Activated T-cell treated with anti-CD3 and anti-CD28 coated beads, Interleukin-2, amount 50 U/mL, for 24 hours (primary cell): ENCODE data around the gene PRR33.

Source experiments
- DNase-seq: peaks from one replicate; pipeline ENCODE4 v3.0.0-alpha.2; 2020
- H3K27ac Mint-ChIP-seq: 2 replicates; pipeline ENCODE4 v1.8.0; 2020; ENCODE audit warnings: mild to moderate bottlenecking, mixed read lengths
- H3K27me3 Mint-ChIP-seq: 2 replicates; pipeline ENCODE4 v1.8.0; 2020; ENCODE audit warnings: mixed read lengths
- H3K36me3 Mint-ChIP-seq: 2 replicates; pipeline ENCODE4 v1.8.0; 2020; ENCODE audit warnings: low read depth, mixed read lengths
- H3K4me1 Mint-ChIP-seq: 2 replicates; pipeline ENCODE4 v1.8.0; 2020; ENCODE audit warnings: low read depth, mixed read lengths
- H3K4me3 Mint-ChIP-seq: 2 replicates; pipeline ENCODE4 v1.8.0; 2020; ENCODE audit warnings: mild to moderate bottlenecking, moderate library complexity, mixed read lengths
- H3K9me3 Mint-ChIP-seq: 2 replicates; pipeline ENCODE4 v1.8.0; 2020; ENCODE audit warnings: mixed read lengths

PRR33 gene

GRCh38 chr11:1862588-1863351 is 28.9 kb downstream of the PRR33 start:
- no peak overlapping the region for H3K4me3 Mint-ChIP-seq
- no peak for DNase-seq
- H3K36me3 Mint-ChIP-seq, result peaks cover 13% of the 10 kb centered on the region
- no peaks in the 10 kb centered on the region for H3K9me3 Mint-ChIP-seq
- peak overlapping the region; percentile 66 for H3K27ac Mint-ChIP-seq
- H3K4me1 Mint-ChIP-seq, result peaks cover 36% of the 10 kb centered on the region
- no peaks in the 10 kb centered on the region for H3K27me3 Mint-ChIP-seq

GRCh38 chr11:1861435-1862411 is 30.0 kb downstream of the PRR33 start:
- Mint-ChIP-seq H3K27me3 (no peaks in the 10 kb centered on the region), H3K4me1 (peaks cover 36% of the 10 kb centered on the region), H3K36me3 (peaks cover 13% of the 10 kb centered on the region), H3K9me3 (no peaks in the 10 kb centered on the region), H3K27ac (no peak overlapping the region), H3K4me3 (no peak overlapping the region)
- no peak for DNase-seq

GRCh38 chr11:1860108-1860507 is 31.6 kb downstream of the PRR33 start:
- no peaks in the 10 kb centered on the region for H3K27me3 Mint-ChIP-seq
- peaks cover 12% of the 10 kb centered on the region for H3K36me3 Mint-ChIP-seq
- no peaks in the 10 kb centered on the region for H3K9me3 Mint-ChIP-seq
- H3K4me1 Mint-ChIP-seq, result peaks cover 35% of the 10 kb centered on the region
- no peak for DNase-seq
- no peak overlapping the region for H3K27ac Mint-ChIP-seq
- H3K4me3 Mint-ChIP-seq, result no peak overlapping the region

- H3K27me3 Mint-ChIP-seq, result no peaks in the 10 kb centered on the region
- peaks cover 37% of the 10 kb centered on the region for H3K4me1 Mint-ChIP-seq
- DNase-seq, result no peak
- H3K36me3 Mint-ChIP-seq, result peaks cover 16% of the 10 kb centered on the region
- H3K9me3 Mint-ChIP-seq, result no peaks in the 10 kb centered on the region
- no peak overlapping the region for H3K27ac Mint-ChIP-seq
- H3K4me3 Mint-ChIP-seq, result no peak overlapping the region
These were observed 32.7 kb downstream of the PRR33 start for GRCh38 chr11:1859004-1859403.

GRCh38 chr11:1858576-1858975 is 33.1 kb downstream of the PRR33 start:
- H3K27me3 Mint-ChIP-seq, result no peaks in the 10 kb centered on the region
- H3K27ac Mint-ChIP-seq, result no peak overlapping the region
- peaks cover 21% of the 10 kb centered on the region for H3K36me3 Mint-ChIP-seq
- H3K9me3 Mint-ChIP-seq, result no peaks in the 10 kb centered on the region
- no peak for DNase-seq
- no peak overlapping the region for H3K4me3 Mint-ChIP-seq
- H3K4me1 Mint-ChIP-seq, result peaks cover 39% of the 10 kb centered on the region

- H3K4me3 Mint-ChIP-seq, result no peak overlapping the region
- DNase-seq, result no peak
- peaks cover 41% of the 10 kb centered on the region for H3K4me1 Mint-ChIP-seq
- H3K36me3 Mint-ChIP-seq, result peaks cover 22% of the 10 kb centered on the region
- no peak overlapping the region for H3K27ac Mint-ChIP-seq
- no peaks in the 10 kb centered on the region for H3K9me3 Mint-ChIP-seq
- H3K27me3 Mint-ChIP-seq, result no peaks in the 10 kb centered on the region
These were observed 33.5 kb downstream of the PRR33 start for GRCh38 chr11:1858154-1858553.

- peaks cover 52% of the 10 kb centered on the region for H3K4me1 Mint-ChIP-seq
- H3K36me3 Mint-ChIP-seq, result peaks cover 22% of the 10 kb centered on the region
- H3K27me3 Mint-ChIP-seq, result no peaks in the 10 kb centered on the region
- no peak for DNase-seq
- H3K9me3 Mint-ChIP-seq, result no peaks in the 10 kb centered on the region
- no peak overlapping the region for H3K27ac Mint-ChIP-seq
- no peak overlapping the region for H3K4me3 Mint-ChIP-seq
These were observed 34.6 kb downstream of the PRR33 start for GRCh38 chr11:1857064-1857463.

GRCh38 chr11:1856306-1857005 is 35.2 kb downstream of the PRR33 start:
- DNase-seq, result no peak
- Mint-ChIP-seq H3K4me1 (peaks cover 58% of the 10 kb centered on the region), H3K27ac (peak overlapping the region; percentile 82), H3K9me3 (no peaks in the 10 kb centered on the region), H3K36me3 (peaks cover 22% of the 10 kb centered on the region), H3K27me3 (no peaks in the 10 kb centered on the region), H3K4me3 (no peak overlapping the region)

- DNase-seq, result no peak
- H3K27me3 Mint-ChIP-seq, result no peaks in the 10 kb centered on the region
- H3K4me1 Mint-ChIP-seq, result peaks cover 64% of the 10 kb centered on the region
- peak overlapping the region; percentile 82 for H3K27ac Mint-ChIP-seq
- peaks cover 22% of the 10 kb centered on the region for H3K36me3 Mint-ChIP-seq
- H3K4me3 Mint-ChIP-seq, result no peak overlapping the region
- no peaks in the 10 kb centered on the region for H3K9me3 Mint-ChIP-seq
These were observed 35.8 kb downstream of the PRR33 start for GRCh38 chr11:1855886-1856265.

- Mint-ChIP-seq H3K9me3 (no peaks in the 10 kb centered on the region), H3K27me3 (no peaks in the 10 kb centered on the region), H3K4me1 (peaks cover 70% of the 10 kb centered on the region), H3K4me3 (peak overlapping the region; percentile 94), H3K27ac (peak overlapping the region; percentile 52), H3K36me3 (peaks cover 22% of the 10 kb centered on the region)
- DNase-seq, result peak; percentile 68
These were observed 36.5 kb downstream of the PRR33 start for GRCh38 chr11:1854949-1855885.

- Mint-ChIP-seq H3K27ac (peak overlapping the region; percentile 95), H3K36me3 (peaks cover 21% of the 10 kb centered on the region), H3K4me1 (peaks cover 78% of the 10 kb centered on the region), H3K27me3 (no peaks in the 10 kb centered on the region), H3K4me3 (peak overlapping the region; percentile 94), H3K9me3 (no peaks in the 10 kb centered on the region)
- peak; percentile 56 for DNase-seq
These were observed 37.4 kb downstream of the PRR33 start for GRCh38 chr11:1854132-1854948.

- H3K27me3 Mint-ChIP-seq, result no peaks in the 10 kb centered on the region
- no peaks in the 10 kb centered on the region for H3K9me3 Mint-ChIP-seq
- H3K36me3 Mint-ChIP-seq, result peaks cover 20% of the 10 kb centered on the region
- peak; percentile 65 for DNase-seq
- peaks cover 82% of the 10 kb centered on the region for H3K4me1 Mint-ChIP-seq
- H3K4me3 Mint-ChIP-seq, result peak overlapping the region; percentile 94
- peak overlapping the region; percentile 95 for H3K27ac Mint-ChIP-seq
These were observed 38.1 kb downstream of the PRR33 start for GRCh38 chr11:1853376-1854131.
